Subcutaneous adipose tissue (tissue), 4 donors: ENCODE measurements around the gene C22orf23. TPM values are rescaled to one million over a fixed set of nuclear protein-coding genes. Genes with fewer than 3 reads are reported as not detected.

ENCODE experiments used
- total RNA-seq, 4 donors: library from RNA; depleted of rRNA; stranded (reverse); fragments of >200 nt; gene quantifications; one replicate each; pipeline ENCODE4 v1.1.0, GENCODE V29; 2016
- TF ChIP-seq, protein P1 (sequence below): fragments of 450-650 bp; IDR thresholded peaks from one replicate; pipeline ENCODE4 v1.5.1; 2016; ENCODE audit warnings: low read depth, mild to moderate bottlenecking, control low read depth, antibody characterized with exemption, moderate library complexity

C22orf23 gene
- total RNA-seq, 4 donors from 2014 or later = 0.68 to 2.1 (median 1.3) TPM; not detected in 1

DNA sequence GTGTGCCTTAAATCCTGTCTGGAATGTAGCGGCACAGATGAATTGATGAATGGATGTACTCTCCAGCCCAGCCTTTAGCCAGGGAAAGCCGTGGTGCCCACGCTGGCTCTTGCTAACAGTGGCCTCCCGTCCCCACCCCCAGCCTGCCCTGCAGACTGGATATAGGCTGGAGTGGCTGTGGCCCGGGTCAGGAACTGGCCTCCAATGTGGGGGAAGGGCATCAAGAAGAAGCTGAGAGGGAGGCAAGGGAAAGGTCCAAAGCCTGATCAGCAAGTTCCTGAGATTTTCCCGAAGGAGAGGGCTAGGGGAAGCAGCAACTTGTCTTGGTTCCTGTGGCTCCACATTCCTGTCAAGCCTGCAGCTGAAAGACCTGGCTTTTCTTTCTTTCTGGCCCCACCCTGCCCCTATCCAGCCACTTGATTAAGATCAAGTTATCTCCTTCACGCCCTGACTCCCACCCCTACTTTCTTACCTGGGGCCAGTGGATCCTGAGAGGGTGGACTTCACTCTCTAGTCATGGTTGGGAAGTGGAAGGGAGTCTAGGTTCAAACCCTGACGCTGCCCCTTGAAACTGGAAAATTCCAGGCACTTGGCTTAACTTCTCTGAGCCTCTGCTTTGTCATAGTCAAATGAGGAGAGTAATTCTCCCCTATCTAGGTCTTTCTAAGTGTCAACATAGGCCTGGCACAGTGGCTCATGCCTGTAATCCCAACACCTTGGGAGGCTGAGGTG, 58.3 kb downstream of the C22orf23 start:
- TF ChIP-seq, protein P1, sequence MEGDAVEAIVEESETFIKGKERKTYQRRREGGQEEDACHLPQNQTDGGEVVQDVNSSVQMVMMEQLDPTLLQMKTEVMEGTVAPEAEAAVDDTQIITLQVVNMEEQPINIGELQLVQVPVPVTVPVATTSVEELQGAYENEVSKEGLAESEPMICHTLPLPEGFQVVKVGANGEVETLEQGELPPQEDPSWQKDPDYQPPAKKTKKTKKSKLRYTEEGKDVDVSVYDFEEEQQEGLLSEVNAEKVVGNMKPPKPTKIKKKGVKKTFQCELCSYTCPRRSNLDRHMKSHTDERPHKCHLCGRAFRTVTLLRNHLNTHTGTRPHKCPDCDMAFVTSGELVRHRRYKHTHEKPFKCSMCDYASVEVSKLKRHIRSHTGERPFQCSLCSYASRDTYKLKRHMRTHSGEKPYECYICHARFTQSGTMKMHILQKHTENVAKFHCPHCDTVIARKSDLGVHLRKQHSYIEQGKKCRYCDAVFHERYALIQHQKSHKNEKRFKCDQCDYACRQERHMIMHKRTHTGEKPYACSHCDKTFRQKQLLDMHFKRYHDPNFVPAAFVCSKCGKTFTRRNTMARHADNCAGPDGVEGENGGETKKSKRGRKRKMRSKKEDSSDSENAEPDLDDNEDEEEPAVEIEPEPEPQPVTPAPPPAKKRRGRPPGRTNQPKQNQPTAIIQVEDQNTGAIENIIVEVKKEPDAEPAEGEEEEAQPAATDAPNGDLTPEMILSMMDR = no peak

- TF ChIP-seq, protein P1 = no peak
These were observed 59.8 kb downstream of the C22orf23 start for GRCh38 chr22:37893583-37893983.

Other genes with a start within 250 kb of the C22orf23 start
- gene GCAT, start 145.7 kb downstream of the C22orf23 start, total RNA-seq = 10 to 100 TPM in 2 of 4 donors, 1 to 10 TPM in 2; 5.9 to 27.1 (median 9.8) TPM
- not detected for gene GALR3, start 130.2 kb downstream of the C22orf23 start, total RNA-seq
- 10 to 100 TPM; 12.7 to 27.7 (median 24.7) TPM for gene ANKRD54, start 109.3 kb downstream of the C22orf23 start, total RNA-seq
- gene EIF3L, start 104.2 kb downstream of the C22orf23 start, total RNA-seq = 100 to 1,000 TPM; 271 to 369 (median 304) TPM
- 10 to 100 TPM in 1 of 4 donors, 1 to 10 TPM in 3; 6.2 to 24.5 (median 8.0) TPM for gene MICALL1, start 47.3 kb downstream of the C22orf23 start, total RNA-seq
- 10 to 100 TPM; 49.3 to 93.9 (median 67.8) TPM for gene POLR2F, start 98 bp upstream of the C22orf23 start, total RNA-seq
- under 1 TPM in 1 of 4 donors, not detected in 3; 0.19 TPM for gene SOX10, start 31.0 kb upstream of the C22orf23 start, total RNA-seq
- 10 to 100 TPM; 12.9 to 42.1 (median 33.3) TPM for gene PICK1, start 103.8 kb upstream of the C22orf23 start, total RNA-seq
- gene SLC16A8, start 130.6 kb upstream of the C22orf23 start, total RNA-seq = under 1 TPM in 2 of 4 donors, not detected in 2; 0.17 to 0.66 TPM
- gene BAIAP2L2, start 157.1 kb upstream of the C22orf23 start, total RNA-seq = 1 to 10 TPM in 2 of 4 donors, under 1 TPM in 2; 0.44 to 2.3 (median 1.2) TPM
- gene PLA2G6, start 228.2 kb upstream of the C22orf23 start, total RNA-seq = 100 to 1,000 TPM in 1 of 4 donors, 10 to 100 TPM in 3; 29.2 to 129 (median 44.1) TPM
- 10 to 100 TPM; 42.2 to 98.7 (median 55.4) TPM for gene MAFF, start 248.4 kb upstream of the C22orf23 start, total RNA-seq